ENCODE measurements around the gene DPP10. TPM values are rescaled to one million over a fixed set of nuclear protein-coding genes. Genes with fewer than 3 reads are reported as not detected.

Gene DPP10
- total RNA-seq, 6 experiments from 2014 or later = not detected

DNA sequence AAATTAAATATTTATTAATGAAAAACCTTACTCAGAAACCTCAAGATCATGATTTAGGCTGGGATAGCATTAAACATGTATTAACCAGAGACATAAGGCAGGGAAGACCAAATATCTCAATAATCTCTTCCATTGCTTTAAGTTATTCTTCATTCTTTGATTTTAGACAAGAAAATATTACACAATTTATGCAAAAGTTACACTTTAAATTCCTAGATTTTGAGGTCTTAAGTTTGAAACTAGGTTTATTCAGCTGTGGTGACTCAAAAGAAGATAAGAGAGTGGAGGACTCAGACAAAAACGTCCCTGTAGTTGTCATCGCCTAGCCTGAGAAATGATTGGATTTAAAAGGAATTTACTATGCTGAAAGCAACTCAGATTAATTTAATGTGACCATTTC is 1110.3 kb downstream of the DPP10 start:
- Mint-ChIP-seq H3K4me3 (no peak overlapping the region), H3K36me3 (ENCODE audit: low read depth) (no peaks in the 10 kb centered on the region), H3K27me3 (ENCODE audit: insufficient read depth) (no peaks in the 10 kb centered on the region), H3K9me3 (peaks cover 28% of the 10 kb centered on the region), H3K4me1 (ENCODE audit: low read depth) (no peaks in the 10 kb centered on the region), H3K27ac (no peak overlapping the region)
- no peak for DNase-seq
- TF ChIP-seq, protein P1, sequence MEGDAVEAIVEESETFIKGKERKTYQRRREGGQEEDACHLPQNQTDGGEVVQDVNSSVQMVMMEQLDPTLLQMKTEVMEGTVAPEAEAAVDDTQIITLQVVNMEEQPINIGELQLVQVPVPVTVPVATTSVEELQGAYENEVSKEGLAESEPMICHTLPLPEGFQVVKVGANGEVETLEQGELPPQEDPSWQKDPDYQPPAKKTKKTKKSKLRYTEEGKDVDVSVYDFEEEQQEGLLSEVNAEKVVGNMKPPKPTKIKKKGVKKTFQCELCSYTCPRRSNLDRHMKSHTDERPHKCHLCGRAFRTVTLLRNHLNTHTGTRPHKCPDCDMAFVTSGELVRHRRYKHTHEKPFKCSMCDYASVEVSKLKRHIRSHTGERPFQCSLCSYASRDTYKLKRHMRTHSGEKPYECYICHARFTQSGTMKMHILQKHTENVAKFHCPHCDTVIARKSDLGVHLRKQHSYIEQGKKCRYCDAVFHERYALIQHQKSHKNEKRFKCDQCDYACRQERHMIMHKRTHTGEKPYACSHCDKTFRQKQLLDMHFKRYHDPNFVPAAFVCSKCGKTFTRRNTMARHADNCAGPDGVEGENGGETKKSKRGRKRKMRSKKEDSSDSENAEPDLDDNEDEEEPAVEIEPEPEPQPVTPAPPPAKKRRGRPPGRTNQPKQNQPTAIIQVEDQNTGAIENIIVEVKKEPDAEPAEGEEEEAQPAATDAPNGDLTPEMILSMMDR (IDR thresholded peaks at IDR 0.05) = no peak

DNA sequence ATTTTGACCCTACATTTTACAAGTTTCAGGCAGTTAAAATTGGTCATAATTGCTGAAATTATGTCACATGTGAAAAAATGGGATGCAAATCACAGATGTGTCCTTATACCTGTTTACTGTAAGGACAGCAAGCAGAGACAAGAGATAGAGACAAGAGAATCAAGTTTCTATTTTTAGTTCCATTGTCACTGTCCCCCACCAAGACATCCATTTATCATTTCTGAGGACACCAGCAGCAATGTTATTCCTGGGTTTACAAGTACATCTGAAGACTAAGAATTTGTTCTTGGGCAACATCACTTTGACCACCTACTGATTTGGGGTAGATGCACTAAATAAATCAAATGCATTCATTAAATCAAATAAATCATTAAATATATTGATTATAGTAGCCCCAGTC is 1111.7 kb downstream of the DPP10 start:
- Mint-ChIP-seq H3K36me3 (ENCODE audit: low read depth) (no peaks in the 10 kb centered on the region), H3K27ac (no peak overlapping the region), H3K4me3 (no peak overlapping the region), H3K4me1 (ENCODE audit: low read depth) (no peaks in the 10 kb centered on the region), H3K9me3 (peaks cover 26% of the 10 kb centered on the region), H3K27me3 (ENCODE audit: insufficient read depth) (no peaks in the 10 kb centered on the region)
- DNase-seq = no peak
- TF ChIP-seq, protein P1 (IDR thresholded peaks at IDR 0.05) = no peak

DNA sequence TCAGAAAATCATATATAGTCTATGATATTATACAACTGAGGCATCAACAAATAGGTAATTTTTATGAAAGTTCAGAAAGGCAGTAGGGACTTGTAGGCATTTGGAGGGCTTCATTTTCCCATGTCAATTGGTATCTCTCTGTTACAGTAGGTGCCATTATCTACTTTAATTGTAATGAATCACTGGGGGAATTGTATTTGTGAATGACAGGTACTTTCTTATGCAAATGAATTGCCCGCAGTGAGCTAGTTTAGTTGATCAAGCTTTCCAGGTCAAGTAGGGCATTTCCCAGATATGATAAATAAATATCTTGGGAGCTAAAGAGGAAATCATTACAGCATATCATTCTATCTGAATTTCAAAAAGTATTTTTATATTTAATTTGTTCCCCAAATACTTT is 1116.3 kb downstream of the DPP10 start:
- Mint-ChIP-seq H3K4me1 (ENCODE audit: low read depth) (no peaks in the 10 kb centered on the region), H3K36me3 (ENCODE audit: low read depth) (no peaks in the 10 kb centered on the region; the same call in 1 of the 2 replicates)

GRCh38 chr2:115560666-115561065 is 1118.2 kb downstream of the DPP10 start:
- no peaks in the 10 kb centered on the region for H3K4me1 Mint-ChIP-seq (ENCODE audit: low read depth)

More for the DNA sequence above, 1116.3 kb downstream of the DPP10 start:
- no peak for DNase-seq
- peaks cover 22% of the 10 kb centered on the region for H3K9me3 Mint-ChIP-seq
- H3K27ac Mint-ChIP-seq = no peak overlapping the region
- TF ChIP-seq, protein P1 (IDR thresholded peaks at IDR 0.05) = no peak
- H3K4me3 Mint-ChIP-seq = no peak overlapping the region
- H3K27me3 Mint-ChIP-seq (ENCODE audit: insufficient read depth) = no peaks in the 10 kb centered on the region

GRCh38 chr2:115568643-115569042 is 1126.2 kb downstream of the DPP10 start:
- H3K36me3 Mint-ChIP-seq (ENCODE audit: low read depth) = peaks cover 6% of the 10 kb centered on the region; the same call in 1 of the 2 replicates
- no peak overlapping the region for H3K4me3 Mint-ChIP-seq
- H3K27ac Mint-ChIP-seq = no peak overlapping the region
- H3K4me1 Mint-ChIP-seq (ENCODE audit: low read depth) = no peaks in the 10 kb centered on the region
- no peaks in the 10 kb centered on the region for H3K27me3 Mint-ChIP-seq (ENCODE audit: insufficient read depth)
- TF ChIP-seq, protein P1 (IDR thresholded peaks at IDR 0.05) = no peak
- DNase-seq = no peak
- H3K9me3 Mint-ChIP-seq = peaks cover 28% of the 10 kb centered on the region

More at GRCh38 chr2:115560666-115561065, 1118.2 kb downstream of the DPP10 start:
- TF ChIP-seq, protein P1 (IDR thresholded peaks at IDR 0.05) = no peak
- H3K27me3 Mint-ChIP-seq (ENCODE audit: insufficient read depth) = no peaks in the 10 kb centered on the region
- DNase-seq = no peak
- no peak overlapping the region for H3K4me3 Mint-ChIP-seq
- no peaks in the 10 kb centered on the region; the same call in 1 of the 2 replicates for H3K36me3 Mint-ChIP-seq (ENCODE audit: low read depth)
- peaks cover 20% of the 10 kb centered on the region for H3K9me3 Mint-ChIP-seq
- H3K27ac Mint-ChIP-seq = no peak overlapping the region

DNA sequence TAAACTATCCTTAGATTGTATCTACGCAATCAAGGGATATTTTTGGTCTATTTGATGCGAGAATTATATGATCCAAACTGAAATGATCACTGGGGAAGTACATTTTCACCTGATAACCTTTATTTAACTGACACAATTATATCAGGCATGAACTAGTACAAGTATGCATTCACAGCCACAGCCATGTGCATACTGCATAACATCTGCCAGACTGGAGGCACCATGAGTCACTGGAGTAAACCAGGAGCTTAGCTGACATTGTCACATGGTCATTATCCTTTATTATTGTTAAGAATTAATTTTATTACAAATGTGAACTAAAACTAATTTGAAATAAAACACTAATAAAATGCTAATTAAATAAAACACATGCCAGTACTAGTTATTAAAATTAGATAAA is 1127.1 kb downstream of the DPP10 start:
- Mint-ChIP-seq H3K4me1 (ENCODE audit: low read depth) (no peaks in the 10 kb centered on the region), H3K36me3 (ENCODE audit: low read depth) (peaks cover 15% of the 10 kb centered on the region), H3K27ac (no peak overlapping the region), H3K4me3 (no peak overlapping the region), H3K9me3 (peaks cover 37% of the 10 kb centered on the region), H3K27me3 (ENCODE audit: insufficient read depth) (peaks cover 2% of the 10 kb centered on the region; the same call in 1 of the 2 replicates)
- TF ChIP-seq, protein P1 (IDR thresholded peaks at IDR 0.05) = no peak
- DNase-seq = no peak

All from HFFc6 (cell line).